Choroid plexus epithelial cell (primary cell): Measurements from ENCODE around the gene PIP5K1B.
A peak's percentile ranks its signal among the peaks of the same experiment; 100 is the strongest.
"Not testable (repeated sequence)": the region's sequence is repeated elsewhere in the genome, so short reads cannot be mapped to it uniquely, and the experiment has no call there.

Source experiments
- DNase-seq: peaks from one replicate; pipeline ENCODE4 v3.0.0-alpha.2; 2010; ENCODE audit warnings: low read depth
- H3K4me3 ChIP-seq: 2 replicates; pipeline ENCODE4 v1.5.1; 2011; ENCODE audit warnings: low read depth, mild to moderate bottlenecking, control low read depth, low read length, moderate library complexity
- TF ChIP-seq, protein P1 (sequence below): conservative IDR thresholded peaks from 2 replicates; pipeline ENCODE4 v1.5.1; 2011; ENCODE audit warnings: low read depth, mild to moderate bottlenecking, control low read depth, inconsistent platforms, low read length, moderate library complexity

Gene PIP5K1B

DNA sequence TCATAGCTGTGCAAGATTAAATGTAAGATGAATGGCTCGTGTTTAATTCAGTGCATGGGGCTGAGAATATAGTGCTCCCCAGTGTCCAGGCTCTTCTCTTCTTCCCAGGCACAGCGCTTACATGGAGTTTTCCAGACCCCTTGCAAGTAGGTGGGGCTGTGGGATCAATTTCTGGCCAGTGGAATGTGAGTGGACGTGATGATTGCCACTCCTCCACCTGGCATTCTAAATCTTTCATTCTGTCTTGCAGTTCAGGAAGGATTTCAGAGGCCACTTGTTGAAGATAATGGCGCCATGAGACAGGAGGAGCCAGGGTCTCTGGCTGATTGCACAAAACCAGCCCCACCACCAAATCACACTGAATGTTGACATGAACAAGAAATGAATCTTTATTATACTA is 7.2 kb upstream of the PIP5K1B start:
- no peak for DNase-seq
- TF ChIP-seq, protein P1, sequence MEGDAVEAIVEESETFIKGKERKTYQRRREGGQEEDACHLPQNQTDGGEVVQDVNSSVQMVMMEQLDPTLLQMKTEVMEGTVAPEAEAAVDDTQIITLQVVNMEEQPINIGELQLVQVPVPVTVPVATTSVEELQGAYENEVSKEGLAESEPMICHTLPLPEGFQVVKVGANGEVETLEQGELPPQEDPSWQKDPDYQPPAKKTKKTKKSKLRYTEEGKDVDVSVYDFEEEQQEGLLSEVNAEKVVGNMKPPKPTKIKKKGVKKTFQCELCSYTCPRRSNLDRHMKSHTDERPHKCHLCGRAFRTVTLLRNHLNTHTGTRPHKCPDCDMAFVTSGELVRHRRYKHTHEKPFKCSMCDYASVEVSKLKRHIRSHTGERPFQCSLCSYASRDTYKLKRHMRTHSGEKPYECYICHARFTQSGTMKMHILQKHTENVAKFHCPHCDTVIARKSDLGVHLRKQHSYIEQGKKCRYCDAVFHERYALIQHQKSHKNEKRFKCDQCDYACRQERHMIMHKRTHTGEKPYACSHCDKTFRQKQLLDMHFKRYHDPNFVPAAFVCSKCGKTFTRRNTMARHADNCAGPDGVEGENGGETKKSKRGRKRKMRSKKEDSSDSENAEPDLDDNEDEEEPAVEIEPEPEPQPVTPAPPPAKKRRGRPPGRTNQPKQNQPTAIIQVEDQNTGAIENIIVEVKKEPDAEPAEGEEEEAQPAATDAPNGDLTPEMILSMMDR: no peak
- no peak overlapping the region for H3K4me3 ChIP-seq

DNA sequence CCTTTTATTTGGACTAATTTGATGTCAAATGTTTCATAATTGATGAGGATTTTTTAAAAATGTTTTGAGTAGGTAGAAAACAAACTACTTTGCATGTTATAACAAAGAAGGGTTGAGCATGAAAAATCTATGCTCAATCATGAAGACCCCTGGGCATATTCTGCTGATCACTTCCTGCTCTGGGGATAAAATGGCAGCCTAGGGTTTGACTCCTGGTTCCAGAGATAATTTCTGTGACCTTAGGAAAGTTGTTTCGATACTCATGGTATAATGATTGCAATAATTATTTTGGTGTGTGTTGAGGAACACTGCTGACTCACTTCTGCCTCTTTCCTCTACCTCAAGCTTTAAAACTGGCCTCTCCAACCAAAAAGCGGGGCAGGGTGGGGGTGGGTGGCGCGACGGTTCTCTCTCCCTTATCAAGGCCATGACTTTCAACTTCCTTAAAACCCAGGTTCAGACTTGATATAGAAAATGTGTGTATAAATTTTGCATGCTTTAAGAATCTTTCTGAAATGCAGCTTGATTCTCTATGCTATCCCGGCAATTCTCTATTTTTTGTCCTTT is 6.0 kb upstream of the PIP5K1B start:
- TF ChIP-seq, protein P1: no peak
- no peak overlapping the region for H3K4me3 ChIP-seq
- DNase-seq: no peak

DNA sequence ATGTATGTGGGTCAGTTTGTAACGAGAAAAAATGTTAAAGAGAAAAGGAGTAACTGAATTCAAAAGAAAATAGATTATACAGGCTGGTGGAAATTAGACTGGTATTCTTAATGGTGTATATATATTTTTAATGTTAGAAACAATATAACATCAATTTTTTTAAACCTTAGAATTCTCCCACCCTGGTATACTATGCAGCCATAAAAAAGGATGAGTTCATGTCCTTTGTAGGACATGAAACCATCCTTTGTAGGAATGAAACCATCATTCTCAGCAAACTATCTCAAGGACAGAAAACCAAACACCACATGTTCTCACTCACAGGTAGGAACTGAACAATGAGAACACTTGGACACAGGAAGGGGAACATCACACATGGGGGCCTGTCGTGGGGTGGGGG is 5.4 kb upstream of the PIP5K1B start:
- not testable (repeated sequence) for H3K4me3 ChIP-seq, DNase-seq

DNA sequence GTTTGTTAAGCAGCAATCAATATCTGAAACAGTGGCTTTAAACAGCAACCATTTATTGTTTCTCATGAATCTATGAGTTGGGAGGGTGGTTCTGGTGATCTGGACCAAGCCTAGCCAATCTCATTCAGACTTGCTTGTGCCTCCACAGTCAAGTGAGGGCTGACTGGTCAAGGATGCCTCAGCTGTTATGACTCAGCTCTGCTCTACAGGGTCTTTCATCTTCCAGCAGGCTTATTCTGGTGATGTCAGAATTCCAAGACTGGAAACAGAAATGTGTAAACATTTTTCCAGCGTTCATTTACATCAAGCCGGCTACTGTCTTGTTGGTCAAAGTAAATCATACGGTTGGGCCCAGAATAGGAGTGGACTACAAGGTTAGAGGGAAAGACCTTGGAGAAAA is 2.5 kb upstream of the PIP5K1B start:
- no peak overlapping the region for H3K4me3 ChIP-seq
- no peak for DNase-seq
- TF ChIP-seq, protein P1: no peak

DNA sequence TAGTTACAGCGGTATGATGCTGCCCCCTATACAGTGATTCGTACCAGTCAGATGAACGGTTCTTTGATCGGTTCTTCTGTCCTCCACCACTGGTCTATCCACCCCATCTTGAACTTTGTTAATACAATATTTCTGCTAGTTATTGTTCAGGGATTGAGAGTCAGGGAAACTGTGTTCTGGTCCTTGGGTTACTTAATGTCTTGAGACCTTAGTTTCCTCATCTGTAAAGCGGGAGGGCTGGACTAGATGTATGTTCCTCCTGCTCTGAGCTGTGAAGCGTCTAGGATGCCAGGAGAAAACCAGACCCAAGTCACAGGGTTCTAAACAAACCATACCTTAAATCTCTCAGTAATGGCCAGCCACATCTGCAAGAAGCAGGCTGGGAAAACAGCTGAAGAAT is 1.4 kb upstream of the PIP5K1B start:
- TF ChIP-seq, protein P1: no peak
- no peak overlapping the region for H3K4me3 ChIP-seq
- no peak for DNase-seq

DNA sequence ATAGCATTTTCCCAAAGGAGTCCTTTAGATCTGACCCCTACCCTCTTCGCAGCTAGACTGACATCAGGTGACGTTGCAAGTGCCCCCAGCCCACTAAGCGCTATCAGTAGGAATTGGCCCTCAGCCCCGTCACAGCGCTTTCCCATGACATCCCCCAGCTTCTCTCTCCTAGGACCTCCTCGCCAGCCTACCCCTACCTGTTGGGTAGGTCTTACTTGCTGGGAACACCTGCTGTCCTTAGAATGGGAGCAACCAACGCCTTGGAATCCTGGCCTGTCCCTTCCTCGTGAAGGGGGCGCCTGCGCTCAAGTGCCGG is 584 bp upstream of the PIP5K1B start:
- DNase-seq: no peak
- no peak overlapping the region for H3K4me3 ChIP-seq
- TF ChIP-seq, protein P1: no peak

DNA sequence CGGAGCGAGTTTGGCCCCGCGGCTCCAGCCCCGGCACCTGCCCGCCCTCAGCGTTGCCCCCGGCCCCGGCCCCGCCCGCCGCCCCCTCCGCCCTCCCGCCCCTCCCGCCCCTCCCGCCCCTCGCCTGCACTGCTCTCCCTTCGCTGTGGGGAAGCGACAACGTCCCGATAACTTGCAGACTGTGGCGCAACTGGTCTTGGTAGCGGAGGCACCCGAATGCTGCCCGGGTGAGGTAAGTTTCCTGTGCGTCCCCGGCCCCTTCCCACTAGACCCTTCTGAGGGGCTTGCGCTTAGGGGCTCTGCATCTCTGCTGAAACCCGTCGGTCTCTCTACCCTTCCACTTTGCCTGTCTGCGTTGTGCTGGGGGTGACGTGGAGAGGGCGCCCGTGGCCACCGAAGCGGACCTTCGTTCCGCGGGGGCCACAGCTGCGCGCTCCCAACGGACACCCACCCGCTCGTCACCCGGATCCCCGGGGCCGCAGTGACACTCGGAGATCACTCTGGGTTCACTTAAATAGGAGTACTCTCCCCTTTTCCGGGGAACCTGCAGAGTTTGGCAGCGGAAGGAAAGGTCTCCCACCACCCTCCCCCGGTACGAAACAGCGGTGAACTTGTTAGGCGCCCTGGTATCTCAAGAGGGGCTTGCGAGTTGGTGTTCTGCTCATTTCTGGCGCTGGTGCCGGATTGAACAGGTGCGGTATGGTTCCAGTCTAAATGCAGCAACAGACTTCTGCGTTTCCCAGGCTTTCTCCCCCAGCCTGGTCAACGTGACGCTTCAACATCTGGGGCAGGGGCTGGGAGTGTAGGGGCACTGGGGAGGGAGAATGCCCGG is 707 bp downstream of the PIP5K1B start:
- peak; percentile 10 for DNase-seq
- TF ChIP-seq, protein P1: no peak
- peak overlapping the region; percentile 47 for H3K4me3 ChIP-seq
